Stimulated activated CD8-positive, alpha-beta memory T cell treated with anti-CD3 and anti-CD28 coated beads, Interleukin-12 subunit alpha, Interleukin-12 subunit beta, amount 100 ng/mL, for 24 hours (primary cell): ENCODE data around the gene SLC6A17.

ENCODE experiments used
- DNase-seq: peaks from one replicate; pipeline ENCODE4 v3.0.0-alpha.2; 2020; ENCODE audit errors: extremely low read depth

The SLC6A17 gene

DNA sequence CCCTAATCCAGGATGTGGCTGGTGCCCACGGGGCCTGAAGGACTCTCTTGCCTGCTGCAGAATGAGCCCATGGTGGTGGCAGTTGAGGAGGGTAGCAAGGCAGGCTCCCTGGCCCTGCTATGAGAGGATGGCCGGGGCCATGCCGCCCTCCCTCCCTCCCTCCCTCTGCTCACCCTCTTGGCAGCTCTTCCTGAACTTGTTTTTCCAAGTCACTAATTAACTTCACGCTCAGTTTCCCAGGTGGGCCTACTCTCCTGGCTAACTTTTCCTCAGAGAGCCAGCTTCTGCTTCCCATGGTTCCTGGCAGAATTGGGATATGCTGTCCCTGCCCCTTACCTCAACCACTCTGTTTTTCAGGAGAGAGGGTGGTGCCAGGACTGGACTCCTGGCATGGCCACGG is 70.0 kb downstream of the SLC6A17 start:
- no peak for DNase-seq

DNA sequence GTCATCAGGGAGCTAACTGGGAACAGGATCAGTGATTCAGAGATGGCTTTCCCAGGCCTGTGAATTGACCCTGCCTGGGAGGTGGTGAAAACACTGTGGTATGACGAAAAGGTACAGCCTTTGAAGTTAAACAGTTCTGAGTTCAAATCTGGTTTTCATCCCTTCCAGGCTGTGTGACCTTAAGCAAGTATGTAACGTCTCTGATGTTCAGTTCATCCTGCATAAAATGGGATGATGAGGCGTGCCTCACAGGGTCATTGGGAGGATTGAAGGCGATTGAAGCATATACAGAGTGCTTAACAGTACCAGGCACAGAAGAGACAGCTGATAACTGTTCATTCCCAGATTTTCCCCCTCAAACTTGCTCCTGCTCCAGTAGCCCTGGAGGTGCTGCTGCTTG is 70.8 kb downstream of the SLC6A17 start:
- no peak for DNase-seq

GRCh38 chr1:110223127-110223526 is 72.8 kb downstream of the SLC6A17 start:
- DNase-seq: no peak

GRCh38 chr1:110223581-110223980 is 73.3 kb downstream of the SLC6A17 start:
- no peak for DNase-seq

DNA sequence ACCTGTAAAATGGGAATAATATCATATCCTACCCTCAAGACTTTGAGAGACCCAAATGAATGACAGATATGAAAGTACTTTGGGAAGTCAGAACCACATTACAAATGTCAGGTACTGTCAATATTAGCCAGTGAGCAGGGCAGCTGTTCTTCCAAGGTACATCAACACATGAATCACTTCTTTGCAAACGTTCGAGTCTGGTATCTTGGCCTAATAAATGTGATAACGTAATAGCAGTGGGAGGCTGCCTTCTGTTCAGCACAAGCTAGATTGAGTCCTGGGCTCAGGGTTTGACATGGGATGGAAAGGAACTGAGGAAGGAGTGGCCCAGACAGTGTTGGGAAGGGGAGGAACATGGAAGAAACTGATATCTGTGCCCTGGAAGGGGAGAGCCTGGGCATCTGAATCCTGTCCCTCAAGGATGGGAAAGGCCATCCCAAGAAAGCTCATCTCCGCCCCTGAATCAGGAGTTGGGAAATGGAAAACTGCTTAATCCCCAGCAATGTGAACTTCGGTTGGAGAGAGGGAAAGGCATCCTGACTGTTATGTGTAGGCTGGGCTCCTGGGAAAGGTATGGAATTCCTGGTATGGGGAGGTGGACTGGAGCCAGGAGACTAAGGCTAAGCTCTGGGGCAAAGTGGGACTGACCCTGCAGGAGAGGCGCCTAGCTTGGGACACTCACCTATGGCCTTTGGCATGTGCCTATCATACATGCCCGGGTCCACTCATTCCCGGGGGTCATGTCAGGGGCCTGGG is 74.1 kb downstream of the SLC6A17 start:
- no peak for DNase-seq

DNA sequence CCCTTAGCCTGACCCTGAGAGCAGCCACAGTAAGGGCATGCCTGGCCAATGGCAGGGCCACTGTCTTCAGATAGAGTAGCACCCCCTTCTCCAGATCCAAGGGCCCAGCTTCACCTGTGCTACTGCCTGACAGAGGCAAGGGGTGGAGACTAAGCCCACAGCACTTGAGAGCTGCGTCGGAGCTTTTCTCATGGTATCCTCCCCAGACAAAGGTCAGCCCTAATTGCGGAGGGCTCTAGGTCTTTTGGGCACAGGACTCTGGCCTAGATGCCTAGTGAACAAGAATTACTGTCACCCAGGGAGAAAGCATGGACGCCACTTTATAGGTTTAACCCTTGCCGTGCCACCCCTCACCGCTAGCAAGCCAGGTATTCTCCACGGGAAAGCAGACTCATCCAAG is 74.9 kb downstream of the SLC6A17 start:
- DNase-seq: no peak

DNA sequence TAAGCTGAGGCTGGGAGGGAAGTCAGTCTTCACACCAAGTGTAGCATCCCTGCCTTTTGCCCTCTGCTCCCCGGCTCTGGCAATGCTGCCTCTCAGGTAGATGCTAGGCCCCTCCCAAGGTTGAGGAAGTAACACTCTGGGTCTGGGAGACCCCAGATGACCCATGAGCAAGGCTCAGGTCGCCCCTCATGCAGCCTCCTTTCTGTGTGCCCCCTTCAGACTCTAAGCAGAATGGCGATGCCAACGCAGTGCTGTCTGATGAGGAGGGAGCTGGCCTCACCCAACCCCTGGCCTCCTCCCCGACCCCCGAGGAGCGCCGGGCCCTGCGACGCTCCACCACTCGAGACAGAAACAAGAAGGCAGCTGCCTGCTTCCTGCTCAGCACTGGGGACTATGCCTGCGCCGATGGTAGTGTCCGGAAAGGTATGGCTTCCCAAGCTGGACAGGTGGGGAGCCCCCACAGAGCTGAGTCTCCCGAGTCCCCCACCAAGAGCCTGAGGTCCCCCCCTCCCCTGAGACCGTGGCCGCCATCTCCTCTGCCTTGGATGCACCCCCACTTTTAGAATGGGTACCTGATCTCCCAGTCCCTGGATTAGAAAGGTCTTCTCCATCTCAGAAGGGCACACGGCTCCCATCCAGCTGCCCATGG is 75.6 kb downstream of the SLC6A17 start:
- DNase-seq: no peak

DNA sequence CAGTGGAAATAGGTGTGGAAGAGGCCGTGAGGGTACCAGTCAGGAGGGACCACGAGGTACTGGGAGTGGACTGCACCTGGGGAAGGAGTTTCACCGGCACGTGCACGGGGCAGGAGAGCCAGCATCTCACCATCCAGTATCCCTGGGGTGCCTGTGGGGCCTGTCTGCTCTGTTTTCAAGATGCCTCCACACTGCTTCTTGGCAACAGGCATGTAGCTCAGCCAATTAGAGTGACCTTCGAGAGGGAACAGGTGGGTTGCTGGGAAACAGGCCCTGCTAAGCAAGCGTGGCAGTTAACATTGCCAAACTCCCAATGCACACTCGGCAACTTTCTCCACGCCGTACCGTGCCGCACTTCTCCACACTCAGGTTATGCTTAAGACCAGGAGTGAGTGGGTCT is 77.5 kb downstream of the SLC6A17 start:
- DNase-seq: no peak

DNA sequence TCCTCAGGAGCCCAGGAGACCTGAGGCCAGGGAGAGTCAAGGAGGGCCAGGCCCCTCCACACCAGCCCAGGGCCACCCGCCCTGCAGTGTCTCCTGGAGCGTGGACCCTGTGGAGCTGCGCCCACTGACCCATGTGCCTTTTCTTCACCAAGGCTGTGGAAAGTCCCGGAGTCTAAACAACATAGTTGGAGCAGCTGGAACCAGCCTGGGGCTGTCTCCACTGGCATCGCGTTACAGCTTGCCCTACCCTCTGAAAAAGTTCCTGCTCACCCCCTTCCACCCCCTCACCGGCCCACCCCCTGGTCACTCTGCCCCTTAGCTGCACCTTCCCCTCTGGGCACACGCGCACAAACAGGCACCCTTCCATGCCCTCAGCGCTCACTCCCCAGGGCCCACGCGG is 78.1 kb downstream of the SLC6A17 start:
- DNase-seq: no peak

- no peak for DNase-seq
These were observed 78.6 kb downstream of the SLC6A17 start for GRCh38 chr1:110228869-110229268.

DNA sequence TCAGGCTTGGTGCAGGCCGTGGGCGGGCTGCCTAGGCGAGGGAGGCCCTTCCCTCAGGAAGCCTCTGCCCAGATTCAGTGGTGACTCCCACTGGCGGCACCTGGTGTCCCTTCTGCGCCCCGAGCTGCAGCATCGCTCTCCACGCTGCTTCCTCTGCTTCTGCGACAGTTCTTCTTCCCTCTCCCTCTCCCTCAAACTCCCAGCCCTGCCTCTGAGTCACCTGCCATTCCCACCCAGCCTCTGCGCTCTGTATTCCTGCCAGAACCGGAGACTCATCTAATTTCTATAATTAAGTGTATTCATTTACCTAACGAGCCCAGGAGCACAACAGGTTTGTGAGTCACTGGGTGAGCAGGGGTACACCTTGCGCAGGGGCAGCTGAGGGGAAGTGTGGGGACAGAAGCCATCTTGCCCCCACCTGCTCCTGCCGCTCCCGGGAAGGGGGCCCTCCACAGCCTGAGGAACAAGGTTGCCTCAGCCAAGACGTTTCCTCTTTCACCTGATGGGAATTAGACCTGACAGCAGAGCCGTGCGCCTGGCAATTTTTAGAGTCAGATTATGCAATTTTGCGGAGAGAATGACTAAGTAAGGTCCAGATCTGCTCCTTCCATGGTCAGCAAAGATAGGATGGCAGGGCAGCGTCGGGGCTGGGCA is 79.2 kb downstream of the SLC6A17 start:
- no peak for DNase-seq

GRCh38 chr1:110230381-110231199 is 80.3 kb downstream of the SLC6A17 start:
- no peak for DNase-seq

- no peak for DNase-seq
These were observed 83.6 kb downstream of the SLC6A17 start for GRCh38 chr1:110233861-110234260.

DNA sequence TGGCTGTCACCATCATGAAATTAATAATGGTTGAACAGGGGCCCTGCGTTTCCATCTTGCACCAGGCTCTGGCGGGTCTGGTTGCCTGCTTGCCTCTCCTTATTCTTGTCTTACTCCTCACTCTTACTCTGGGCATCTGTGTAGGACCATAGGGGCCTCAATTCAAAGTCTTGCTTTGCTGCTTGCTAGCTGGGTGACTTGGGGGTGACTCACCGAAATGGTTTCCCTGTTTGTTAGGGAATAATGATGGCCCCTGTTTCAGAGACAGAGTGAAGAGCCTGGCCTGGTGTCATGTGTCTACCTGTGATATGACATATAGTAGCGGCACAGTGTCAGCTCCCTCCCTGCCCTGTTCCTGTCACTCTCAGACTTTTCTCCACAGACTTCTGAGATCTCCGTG is 84.4 kb downstream of the SLC6A17 start:
- no peak for DNase-seq

DNA sequence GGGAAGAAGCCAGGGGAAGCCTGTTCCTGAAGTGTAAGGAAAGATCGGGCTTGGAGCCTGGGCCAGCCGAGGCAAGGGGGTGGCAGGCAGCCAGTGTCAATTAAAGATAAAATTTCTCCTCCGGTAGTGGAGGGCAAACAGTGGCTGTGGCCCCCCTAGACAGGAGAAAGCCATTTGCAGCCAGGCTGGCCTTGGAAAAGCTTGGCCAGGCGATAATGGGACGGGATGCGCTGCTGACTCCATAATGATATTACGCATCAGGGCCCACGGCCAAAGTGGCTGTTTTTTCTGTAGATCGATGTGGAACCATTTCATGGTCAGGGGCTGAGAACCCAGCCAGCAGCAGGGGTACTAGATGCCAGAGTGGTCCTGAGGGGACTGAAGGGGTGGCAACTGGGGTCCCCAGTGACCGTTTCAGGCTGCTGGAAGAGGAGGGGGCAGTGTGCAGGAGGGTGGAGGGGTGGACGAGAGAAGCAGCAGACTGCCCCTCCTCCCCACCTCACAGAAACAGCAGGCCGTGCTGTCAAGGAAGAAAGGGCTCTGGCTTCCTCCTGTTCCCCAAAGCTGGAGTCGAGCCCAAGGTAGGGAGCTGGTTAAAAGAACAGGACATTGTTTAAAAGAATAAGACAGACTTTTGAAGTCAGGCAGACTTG is 85.0 kb downstream of the SLC6A17 start:
- DNase-seq: no peak

GRCh38 chr1:110235834-110236682 is 85.8 kb downstream of the SLC6A17 start:
- DNase-seq: peak; percentile 10

DNA sequence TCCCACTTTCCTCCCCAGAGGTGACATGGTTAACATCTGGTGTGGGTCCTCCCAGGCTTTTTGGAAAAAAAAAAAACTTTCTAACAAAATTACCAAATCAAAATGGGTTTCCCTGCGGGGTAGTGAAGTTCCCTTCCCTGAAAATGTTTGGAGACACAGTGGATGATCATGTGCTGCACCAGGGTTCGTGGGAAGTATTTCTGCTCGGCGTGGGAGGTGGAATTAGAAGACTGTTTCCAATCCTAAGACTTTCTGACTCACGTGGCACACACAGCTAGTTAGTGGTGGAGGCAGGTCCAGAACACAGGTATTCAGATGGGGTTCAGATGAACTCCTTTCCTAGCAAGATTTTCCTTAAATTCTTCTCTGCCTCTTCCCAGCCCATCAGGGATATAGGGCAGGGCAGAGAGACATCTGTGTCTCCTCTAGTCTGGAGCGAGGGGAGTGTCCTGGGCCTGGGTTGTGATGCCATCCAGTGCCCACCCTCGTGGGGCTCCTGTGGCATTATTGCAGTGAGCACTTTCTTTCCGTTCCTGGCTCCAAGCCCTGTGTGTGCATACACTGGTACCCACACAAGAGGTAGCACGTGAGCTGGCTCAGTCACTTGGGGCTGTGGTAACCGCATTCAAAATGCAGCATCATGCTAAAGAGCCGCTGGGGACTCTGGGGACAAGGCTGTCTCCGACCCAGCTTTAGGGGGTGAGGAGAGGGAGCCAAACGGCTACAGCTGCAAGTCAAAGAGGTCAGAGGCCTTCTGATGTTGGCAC is 87.3 kb downstream of the SLC6A17 start:
- no peak for DNase-seq

DNA sequence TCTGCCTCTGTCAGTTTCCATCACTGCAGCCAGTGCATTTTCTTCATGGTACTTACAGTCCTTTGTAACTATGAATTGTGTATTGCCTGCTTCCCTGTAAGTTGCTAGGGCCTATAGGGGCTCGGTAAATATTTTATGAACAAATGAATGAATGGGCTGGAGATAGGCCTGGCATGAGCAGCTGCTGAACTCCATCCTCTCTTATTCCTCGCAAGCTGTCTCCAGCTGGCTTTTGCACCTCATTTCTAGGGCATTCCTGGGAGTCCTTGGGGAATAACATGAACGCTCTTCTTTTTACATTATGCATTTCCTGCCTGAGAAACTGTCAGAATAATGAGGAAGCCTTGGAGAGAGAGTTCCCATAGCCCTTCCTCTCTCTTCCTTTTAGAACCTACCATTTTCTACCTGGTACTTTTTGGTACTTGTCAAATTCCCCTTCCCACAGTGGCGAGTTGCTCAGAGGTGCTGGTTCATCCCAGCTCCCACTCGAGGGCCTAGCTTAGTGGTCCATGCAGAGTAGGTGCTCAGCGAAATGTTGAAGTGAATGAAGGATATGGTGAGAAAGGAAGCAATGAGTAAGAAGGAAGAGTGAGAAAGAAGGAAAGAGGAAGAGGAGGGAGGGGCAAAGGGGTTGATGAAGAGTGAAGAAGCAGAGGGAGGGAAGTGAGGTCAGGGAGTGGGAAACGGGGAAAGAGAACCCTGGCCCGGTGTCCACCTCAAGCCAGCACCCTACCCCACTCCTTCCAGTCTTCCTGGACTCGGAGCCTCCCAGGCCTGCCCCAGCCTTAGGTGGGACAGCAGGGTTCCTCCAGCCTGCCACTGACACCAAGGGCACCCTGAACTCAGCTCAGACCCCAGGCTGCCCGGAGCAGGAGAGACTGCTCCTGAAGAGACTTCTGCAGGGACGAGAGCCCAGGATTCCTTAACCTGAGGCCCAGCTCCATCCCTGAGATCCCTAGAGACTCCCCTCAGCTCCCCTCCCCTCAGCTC is 89.4 kb downstream of the SLC6A17 start:
- no peak for DNase-seq
